Activated CD8-positive, alpha-beta memory T cell treated with anti-CD3 and anti-CD28 coated beads, Interleukin-2, amount 50 U/mL, for 24 hours (primary cell): ENCODE measurements around the gene CREBBP.
"Not testable (repeated sequence)": the region's sequence is repeated elsewhere in the genome, so short reads cannot be mapped to it uniquely, and the experiment has no call there.

Source experiments
- DNase-seq: peaks from one replicate; pipeline ENCODE4 v3.0.0-alpha.2; 2020; ENCODE audit errors: extremely low read depth

The CREBBP gene

DNA sequence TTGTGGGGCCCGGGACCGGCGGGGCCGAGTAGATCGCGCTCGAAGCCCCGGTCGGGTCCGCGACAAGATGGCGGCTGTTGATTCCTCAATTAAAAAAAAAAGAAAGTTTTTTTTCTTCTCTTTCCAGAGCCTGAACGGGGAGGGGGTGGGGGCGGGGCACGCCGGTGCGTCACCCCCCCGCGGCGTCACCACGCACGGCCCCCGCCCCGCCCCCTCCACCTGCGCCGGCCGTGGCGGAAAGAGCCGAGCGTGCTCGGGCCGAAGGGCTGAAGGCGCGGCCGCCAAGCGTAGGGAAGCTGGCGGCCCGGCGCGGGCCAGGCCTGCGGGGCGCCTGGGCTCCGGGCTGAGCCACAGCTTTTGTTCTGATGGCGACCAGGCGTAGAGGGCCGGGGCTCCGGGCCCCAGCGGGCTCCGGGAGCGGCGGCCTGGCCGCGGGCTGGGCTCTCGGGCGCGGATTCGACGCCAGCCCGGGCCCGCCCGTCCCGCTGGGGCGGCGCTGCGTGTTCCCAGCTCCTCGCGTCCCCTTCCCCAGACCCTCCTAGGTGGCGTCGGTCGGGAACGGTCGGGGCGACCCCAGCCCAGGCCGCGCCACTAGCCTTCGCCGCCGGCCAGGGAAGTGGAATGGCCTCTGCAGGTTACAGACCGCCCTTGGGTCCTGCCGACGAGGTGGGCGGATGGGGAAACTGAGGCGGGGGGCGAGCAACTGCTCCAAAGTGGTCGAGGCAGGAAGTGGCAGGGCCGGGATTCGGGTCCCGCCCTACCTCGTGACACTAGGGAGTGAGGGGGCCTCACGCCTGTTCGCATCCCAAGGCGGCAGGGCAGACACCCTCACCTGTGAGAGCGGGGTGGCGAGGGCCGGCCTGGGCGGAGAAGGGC, at the start of gene CREBBP:
CREBBP (minus strand) TSS at position 91 of the 876 bp plus-strand sequence. CDS start 797 bp downstream, outside the sequence.
- peak; percentile 31 for DNase-seq

DNA sequence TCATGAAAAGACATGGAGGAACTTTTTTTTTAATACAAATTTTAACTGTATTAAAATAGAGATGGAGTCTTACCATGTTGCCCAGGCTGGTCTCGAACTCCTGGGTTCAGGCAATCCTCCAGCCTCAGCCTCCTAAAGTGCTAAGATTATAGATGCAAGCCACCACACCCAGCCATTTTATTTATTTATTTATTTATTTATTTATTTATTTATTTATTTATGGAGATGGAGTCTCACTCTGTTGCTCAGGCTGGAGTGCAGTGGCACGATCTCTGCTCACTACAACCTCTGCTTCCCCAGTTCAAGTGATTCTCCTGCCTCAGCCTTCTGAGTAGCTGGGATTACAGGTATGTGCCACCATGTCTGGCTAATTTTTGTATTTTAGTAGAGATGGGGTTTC, 46.6 kb upstream of the CREBBP start:
- not testable (repeated sequence) for DNase-seq

- DNase-seq = no peak
These were observed 44.2 kb upstream of the CREBBP start for GRCh38 chr16:3924763-3925162.

DNA sequence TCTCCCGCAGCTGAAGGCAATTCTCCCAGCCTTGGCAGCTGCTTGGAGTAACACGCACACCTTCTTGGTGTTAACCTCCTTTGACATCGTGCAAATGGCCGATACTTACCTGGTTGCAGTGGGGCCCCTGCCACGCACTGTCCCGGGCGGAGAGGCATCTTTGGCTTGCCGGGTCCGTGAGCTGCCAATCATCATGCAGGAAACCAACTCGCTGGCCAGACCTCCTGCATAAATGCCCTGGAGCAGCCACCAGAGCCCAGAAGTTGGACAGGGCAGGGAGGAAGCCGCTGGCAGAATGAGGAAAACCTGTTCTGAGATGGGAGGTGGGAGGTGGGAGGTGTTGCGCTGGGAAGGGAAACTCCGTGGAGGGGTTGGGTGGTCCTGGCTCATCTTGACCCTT, 41.7 kb upstream of the CREBBP start:
- DNase-seq = no peak

DNA sequence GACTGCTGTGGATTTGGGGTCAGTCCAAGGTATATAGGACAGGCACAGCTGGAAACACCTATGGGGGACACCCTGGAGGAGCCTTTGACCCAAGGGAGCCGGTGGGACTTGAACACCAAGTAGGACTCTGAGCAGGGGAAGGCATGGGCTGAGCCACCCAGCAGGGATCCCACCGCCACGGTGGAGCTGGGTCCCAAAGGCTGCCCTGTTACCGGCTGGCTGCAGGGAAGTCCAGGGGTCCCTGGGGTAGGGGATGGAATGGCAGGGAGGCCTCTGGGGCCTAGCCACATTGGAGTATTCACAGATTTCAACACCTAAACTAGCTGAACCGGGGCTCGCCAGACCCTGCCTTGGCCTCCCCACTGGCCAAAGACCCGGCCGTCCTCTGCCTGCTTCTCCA, 39.7 kb upstream of the CREBBP start:
- DNase-seq = no peak

- no peak for DNase-seq
These were observed 38.9 kb upstream of the CREBBP start for GRCh38 chr16:3919413-3919812.

GRCh38 chr16:3915426-3916260, 35.1 kb upstream of the CREBBP start:
- DNase-seq = no peak

DNA sequence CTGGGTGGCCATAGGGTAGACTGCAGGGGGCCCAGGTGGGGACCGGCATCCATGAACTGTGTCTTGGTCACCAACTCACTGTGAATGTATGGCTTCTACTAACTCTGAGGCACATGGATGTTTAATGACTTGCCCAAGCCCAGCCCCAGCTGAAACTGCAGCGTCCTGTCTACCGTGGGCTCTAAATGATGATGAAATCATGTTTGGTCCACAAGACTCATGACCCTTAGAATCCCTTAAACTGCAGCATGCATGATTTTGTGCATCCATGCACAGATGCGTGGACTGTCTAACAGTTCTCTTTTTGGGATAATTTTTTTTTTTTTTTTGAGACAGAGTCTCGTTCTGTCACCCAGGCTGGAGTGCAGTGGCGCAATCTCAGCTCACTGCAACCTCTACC, 32.4 kb upstream of the CREBBP start:
- DNase-seq = no peak

- DNase-seq = no peak
These were observed 31.9 kb upstream of the CREBBP start for GRCh38 chr16:3912373-3912772.

GRCh38 chr16:3911741-3912140, 31.2 kb upstream of the CREBBP start:
- DNase-seq = not testable (repeated sequence)

DNA sequence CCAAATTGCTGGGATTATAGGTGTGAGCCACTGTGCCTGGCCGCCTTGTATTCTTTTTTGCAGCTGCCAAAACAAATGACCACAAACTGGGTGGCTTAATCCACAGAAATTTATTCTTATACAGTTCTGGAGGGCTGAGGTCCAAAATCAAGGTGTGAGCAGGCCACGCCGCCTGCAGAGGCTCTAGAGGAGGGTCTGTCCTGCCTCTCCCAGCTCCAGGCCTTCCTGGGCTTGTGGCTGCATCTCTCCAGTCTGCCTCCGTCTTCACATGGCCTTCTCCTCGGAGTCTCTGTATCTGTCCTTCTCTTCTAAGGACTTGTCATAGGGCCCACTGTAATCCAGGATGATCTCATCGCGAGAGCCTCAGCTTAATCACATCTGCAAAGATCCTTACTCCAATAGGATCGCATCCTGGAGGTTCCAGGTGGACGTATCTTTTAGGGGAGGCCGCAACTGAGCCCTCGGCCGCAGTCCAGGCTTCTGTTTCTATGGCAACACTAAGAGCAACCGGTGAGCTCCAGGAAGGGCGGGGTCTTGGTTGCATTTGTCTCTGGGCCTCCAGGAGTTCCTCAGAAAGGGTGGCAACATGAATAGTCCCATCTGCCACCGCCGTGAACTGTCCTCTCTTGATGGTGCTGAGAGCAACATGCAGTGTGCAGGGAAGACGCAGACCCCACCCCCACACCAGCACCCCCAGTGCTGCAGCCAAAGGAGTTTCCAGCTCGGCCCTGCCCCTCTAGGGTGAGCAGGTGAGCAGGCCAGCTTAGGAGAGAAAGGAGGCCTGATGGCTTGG, 29.5 kb upstream of the CREBBP start:
- no peak for DNase-seq

DNA sequence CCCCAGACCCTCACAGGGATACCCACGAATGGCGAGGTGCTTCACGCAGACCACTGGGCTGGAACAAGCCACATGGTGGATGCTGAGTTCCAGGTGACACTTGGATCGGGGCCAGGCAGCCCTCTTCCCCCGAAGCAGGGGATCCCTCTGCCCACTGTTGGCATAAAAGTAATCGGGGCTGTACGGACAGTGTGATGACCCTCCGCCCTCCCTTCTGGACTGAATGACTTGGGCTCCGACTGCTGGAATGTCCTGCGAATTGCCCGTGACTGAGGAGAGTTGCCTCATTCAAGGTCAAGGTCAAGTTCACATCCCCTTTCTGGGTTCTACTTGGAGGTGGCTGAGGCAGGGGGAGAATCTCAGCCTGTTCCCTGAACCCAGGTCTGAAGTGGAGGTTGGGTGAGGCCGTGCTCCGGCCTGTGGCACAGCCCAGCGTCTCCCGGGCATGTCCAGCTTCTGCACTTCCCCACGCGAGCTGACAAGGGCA, 28.5 kb upstream of the CREBBP start:
- DNase-seq = no peak

DNA sequence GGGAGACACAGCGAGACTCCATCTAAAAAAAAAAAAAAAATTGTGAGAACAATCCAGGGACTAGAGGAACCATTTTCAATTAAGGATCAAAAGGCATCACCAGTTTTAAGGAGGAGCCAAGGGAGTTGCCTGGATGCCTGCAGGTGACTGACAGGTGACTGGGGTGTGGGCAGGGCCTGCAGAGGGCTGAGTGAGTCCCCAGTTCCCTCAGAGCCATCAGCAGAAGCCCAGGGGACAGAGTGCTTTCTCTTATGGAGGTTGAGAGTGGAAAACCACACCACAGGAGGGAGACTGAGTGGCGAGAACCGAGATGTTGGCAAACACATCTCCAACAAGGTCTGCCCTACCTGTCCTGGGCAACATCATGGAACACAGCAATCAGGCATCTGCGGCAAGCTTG, 27.1 kb upstream of the CREBBP start:
- DNase-seq = no peak

DNA sequence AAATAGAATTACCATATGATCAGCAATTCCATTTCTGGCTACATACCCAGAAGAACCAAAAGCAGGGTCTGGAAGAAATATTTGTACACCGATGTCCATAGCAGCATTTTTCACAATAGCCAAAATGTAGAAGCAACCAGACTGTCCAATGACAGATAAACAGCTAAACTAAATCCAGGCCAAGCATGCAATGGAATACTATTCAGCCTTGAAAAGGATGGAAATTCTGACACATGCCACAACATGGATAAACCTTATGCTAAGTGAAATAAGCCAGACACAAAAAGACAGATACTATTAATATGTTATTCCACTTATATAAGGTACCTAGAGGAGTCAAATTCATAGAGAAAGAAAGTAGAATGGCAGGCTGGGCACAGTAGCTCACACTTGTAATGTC, 25.9 kb upstream of the CREBBP start:
- DNase-seq = no peak

DNA sequence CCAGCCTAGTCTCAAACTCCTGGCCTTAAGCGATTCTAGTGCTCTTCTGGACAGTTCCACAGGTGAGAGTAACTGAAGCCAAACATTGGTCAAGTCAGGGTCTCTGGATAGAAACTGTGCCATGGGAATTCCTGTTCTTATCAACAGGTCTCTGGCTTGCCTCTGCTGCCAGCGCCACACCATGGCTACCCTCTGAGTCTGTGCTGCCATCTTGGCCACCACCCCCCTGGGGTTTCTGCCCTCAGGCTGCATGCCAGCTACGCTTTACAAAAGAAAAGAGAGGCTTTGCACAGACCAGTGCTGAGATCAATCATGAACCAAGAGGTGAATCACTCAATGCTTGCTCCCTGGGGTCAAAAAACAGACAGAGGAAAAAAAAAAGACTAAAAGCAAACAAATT, 24.4 kb upstream of the CREBBP start:
- no peak for DNase-seq

GRCh38 chr16:3890091-3890490, 9.6 kb upstream of the CREBBP start:
- DNase-seq = no peak

DNA sequence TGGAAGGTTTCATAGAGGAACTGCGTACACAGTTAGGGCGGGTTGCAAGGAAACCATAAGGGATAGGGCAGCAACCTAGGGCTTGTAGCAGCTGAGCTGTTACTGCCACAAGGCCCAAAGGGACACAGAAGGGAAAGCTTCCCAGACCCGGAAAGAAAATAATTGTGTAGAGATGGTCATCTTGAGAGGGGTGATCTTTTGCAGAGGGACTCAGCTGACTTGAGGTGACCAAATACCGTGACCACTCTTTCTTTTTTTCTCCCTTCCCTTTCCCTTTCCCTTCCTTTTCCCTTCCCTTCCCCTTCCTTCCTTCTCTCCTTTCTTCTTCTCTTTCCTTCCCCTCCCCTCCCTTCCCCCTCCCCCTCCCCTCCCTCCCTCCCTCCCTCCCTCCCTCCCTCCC, 8.5 kb upstream of the CREBBP start:
- DNase-seq = no peak

DNA sequence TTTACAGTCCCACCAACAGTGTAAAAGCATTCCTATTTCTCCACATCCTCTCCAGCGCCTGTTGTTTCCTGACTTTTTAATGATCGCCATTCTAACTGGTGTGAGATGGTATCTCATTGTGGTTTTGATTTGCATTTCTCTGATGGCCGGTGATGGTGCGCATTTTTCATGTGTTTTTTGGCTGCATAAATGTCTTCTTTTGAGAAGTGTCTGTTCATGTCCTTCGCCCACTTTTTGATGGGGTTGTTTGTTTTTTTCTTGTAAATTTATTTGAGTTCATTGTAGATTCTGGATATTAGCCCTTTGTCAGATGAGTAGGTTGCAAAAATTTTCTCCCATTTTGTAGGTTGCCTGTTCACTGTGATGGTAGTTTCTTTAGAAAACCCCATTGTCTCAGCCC, 5.5 kb upstream of the CREBBP start:
- not testable (repeated sequence) for DNase-seq

DNA sequence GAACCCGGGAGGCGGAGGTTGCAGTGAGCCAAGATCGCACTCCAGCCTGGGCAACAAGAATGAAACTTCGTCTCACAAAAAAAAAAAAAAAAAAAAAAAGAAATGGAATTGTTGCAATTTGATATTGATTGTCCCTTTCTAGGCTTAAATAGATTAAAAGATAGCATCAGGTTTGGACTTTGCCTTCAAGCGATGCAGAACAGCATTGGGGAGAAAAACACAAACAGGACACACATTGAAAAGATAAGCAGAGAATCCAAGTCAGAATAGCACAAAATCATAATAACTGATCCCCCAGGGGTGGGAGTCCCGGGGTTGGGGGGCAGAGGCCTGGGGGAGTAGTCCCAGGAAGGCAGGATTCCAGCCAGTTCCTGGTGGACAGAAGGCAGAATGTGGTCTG, 3.9 kb upstream of the CREBBP start:
- no peak for DNase-seq

DNA sequence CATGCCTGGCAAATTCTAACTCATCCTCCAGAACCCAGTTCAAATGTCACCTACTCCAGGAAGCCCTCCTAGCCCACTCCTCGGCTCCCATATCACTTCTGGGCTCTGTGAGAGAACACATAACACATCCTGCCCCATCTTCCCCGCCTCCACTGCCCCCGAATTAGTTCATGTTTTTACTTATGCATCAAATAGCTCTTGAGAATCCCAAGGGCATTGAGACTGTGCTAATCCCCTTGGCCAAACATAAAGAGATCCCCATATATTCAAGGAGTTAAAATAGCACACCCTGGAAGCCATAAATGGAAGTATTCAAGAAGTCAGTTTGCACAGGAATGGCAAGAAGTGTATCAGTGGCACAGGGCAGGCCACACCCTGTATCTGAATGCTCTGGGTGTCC, 2.0 kb upstream of the CREBBP start:
- no peak for DNase-seq

GRCh38 chr16:3881499-3881990, 1.0 kb upstream of the CREBBP start:
- DNase-seq = no peak
